Measurements from ENCODE around the gene KIDINS220.

Gene KIDINS220

DNA sequence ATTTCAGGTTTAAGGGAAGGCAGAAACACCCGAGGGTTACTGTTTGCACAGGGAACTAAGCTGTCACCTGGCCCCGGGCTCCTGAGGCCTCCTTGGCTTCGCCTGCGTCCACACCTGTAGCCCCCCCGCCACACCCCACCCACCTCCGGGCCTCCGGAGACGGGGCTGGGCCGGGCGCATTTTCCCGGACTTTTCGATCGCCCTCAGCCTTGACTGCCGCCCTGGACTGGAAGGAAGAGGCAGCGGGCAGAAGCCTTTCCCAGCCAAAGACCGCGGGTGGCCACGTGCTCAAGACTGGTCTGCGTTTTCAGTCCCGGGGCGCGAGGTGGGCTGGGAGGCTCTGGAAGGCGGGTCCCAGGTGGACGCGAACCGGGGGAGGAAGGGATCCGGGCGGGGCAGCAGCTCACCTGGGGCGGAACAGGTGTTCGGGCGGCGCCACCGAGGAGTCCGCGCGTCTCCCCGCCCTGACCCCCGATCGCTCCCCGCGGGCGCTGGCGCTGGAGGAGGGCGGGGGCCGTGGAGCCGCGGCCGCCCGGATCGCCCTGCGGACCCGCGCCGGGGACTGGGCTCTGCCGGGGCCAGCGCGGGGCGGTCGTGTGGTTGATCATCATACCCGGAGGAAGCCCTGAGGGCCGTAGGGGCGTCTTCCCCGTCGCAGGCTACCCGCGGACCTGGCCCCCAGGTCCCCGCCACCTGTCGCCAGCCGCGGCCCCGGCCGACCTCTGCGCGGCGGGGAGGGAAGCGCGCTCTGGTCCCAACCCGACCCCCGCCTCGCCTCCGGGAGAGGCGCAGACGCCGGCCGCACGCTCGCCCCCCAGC, 152.3 kb downstream of the KIDINS220 start:
- TF ChIP-seq, protein P1, sequence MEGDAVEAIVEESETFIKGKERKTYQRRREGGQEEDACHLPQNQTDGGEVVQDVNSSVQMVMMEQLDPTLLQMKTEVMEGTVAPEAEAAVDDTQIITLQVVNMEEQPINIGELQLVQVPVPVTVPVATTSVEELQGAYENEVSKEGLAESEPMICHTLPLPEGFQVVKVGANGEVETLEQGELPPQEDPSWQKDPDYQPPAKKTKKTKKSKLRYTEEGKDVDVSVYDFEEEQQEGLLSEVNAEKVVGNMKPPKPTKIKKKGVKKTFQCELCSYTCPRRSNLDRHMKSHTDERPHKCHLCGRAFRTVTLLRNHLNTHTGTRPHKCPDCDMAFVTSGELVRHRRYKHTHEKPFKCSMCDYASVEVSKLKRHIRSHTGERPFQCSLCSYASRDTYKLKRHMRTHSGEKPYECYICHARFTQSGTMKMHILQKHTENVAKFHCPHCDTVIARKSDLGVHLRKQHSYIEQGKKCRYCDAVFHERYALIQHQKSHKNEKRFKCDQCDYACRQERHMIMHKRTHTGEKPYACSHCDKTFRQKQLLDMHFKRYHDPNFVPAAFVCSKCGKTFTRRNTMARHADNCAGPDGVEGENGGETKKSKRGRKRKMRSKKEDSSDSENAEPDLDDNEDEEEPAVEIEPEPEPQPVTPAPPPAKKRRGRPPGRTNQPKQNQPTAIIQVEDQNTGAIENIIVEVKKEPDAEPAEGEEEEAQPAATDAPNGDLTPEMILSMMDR (IDR thresholded peaks at IDR 0.05; ENCODE audit: extremely low read depth, missing control alignments): no peak

DNA sequence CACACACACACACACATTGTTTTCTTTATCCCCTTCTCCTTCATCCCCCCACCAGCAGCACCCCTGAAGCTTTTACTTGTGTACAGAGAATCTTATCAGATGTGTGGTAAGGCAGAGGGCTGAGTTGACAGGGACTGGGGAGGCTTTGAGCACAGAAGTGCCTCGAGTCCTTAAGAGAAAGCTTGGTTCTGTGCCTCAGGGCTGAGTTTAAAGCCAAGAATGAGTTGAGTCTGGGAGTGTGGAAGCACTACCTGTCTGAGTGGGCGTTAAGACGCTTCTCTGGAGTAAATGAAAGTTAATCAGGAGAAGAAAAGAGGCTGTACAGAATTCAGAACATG, 152.9 kb downstream of the KIDINS220 start:
- TF ChIP-seq, protein P1 (IDR thresholded peaks at IDR 0.05; ENCODE audit: extremely low read depth, missing control alignments): no peak
- DNase-seq (ENCODE audit: low spot score): peak; percentile 45

More for the DNA sequence above, 152.3 kb downstream of the KIDINS220 start:
- DNase-seq (ENCODE audit: low spot score): peak; percentile 65

DNA sequence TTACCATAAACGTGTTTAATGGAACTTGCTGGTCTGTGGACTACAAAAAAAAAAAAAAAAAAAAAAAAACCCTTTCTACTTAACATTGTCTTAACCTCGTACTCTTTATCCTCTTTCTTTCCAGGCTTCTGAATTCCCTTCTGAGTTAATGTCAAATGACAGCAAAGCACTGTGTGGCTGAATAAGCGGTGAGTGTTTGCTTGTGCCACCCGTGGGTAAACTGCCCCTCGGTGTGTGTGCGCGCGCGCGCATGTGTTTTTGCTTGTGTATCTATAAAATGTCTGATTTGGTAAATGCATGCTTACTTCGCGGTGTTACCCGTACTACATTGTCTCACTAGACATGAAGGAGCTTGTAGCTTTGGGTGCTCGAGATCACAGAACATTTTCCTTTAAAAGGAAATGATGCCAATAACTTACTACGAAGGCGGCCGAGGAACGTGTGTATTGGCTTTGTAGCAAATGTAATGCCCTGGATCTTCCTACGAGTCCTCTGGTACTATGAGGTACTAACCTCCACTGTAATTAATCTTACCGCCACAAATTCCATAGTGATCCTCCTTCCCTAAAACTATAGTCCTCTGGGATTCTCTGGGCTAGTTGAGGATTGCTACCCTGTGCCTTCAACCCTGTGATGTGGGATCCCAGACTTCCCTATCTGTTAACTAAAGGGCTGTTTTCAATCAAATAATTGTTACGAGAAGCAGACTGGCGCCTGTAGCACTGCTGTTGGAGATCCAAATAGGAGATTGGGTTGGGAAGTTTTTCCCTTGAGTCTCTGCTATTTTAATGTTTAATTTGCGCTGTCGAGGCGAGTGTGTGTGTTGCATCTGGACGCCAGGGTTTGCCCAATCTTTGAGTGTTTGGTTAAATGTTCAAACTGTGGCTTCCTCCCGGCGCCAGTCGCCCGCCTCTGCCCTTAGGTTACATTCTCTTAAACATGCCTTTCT, 154.4 kb downstream of the KIDINS220 start:
- no peak for DNase-seq (ENCODE audit: low spot score)

DNA sequence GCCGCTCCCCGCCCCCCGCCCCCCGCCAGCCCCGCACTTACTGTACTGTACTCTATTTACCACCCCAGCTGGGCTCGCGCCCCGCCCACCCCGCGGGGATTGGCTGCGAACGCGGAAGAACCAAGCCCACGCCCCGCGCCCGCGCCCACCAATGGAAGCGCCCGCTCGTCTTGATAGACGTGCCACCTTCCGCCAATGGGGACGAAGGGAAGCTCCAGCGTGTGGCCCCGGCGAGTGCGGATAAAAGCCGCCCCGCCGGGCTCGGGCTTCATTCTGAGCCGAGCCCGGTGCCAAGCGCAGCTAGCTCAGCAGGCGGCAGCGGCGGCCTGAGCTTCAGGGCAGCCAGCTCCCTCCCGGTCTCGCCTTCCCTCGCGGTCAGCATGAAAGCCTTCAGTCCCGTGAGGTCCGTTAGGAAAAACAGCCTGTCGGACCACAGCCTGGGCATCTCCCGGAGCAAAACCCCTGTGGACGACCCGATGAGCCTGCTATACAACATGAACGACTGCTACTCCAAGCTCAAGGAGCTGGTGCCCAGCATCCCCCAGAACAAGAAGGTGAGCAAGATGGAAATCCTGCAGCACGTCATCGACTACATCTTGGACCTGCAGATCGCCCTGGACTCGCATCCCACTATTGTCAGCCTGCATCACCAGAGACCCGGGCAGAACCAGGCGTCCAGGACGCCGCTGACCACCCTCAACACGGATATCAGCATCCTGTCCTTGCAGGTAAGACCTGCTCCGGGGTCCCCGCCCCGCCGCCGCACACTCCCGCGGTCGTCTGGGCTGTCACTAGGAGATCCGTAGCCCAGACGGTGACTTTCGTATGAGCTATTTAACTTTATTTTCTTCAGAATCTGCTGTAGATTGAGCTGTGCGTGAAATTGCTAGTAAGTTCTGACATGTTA, 155.4 kb downstream of the KIDINS220 start, which contains the start of gene ID2:
TSS of gene ID2 (plus strand) at position 271 of the 907 bp plus-strand sequence. CDS start at position 381, 110 bp downstream.
- peak; percentile 99 for DNase-seq (ENCODE audit: low spot score)
- TF ChIP-seq, protein P1 (IDR thresholded peaks at IDR 0.05; ENCODE audit: extremely low read depth, missing control alignments): no peak

More for the DNA sequence above, 154.4 kb downstream of the KIDINS220 start:
- TF ChIP-seq, protein P1 (IDR thresholded peaks at IDR 0.05; ENCODE audit: extremely low read depth, missing control alignments): no peak

DNA sequence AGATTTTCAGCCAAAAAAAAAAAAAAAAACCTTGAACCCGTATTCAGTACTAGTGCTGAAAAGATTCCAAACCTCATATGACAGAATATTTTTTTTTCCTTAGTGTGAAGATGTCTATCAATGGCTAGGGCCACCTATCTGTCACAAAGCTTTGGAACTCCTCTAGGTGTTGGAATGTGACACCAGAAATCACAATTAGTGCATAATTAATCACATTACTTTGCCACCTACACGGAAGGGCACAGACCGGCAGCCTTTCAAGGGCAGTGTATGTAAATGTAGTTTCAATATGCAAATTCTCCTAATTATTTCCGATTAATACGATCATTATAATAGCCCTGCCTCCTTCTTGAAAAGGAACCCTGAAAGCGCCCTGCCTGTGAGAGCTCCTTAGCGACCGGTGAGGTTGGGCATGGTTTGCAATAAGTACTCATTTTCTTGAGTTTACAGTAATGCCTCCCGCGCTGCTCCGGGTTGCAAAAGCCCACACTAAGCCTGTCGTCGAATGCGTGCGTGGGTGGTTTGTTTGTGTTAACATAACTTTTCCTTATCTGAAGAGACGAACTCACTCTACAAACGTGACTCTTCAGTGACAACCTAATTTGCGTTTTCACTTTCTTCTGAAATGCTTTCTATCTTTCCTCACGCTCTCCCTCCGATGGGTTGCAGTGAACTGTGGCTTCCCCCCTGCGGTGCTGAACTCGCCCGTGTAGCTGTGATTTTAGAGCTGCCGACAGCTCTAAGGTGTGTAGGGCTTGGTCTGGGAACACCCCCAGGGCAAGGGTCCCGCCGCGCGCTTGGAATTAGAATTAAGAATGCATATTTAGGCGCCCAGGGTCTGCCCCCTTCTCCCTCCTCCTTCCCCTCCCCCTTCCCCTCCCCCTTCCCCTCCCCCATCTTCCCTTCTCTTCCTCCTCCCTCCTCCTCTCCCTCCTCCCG, 156.3 kb downstream of the KIDINS220 start:
- TF ChIP-seq, protein P1 (IDR thresholded peaks at IDR 0.05; ENCODE audit: extremely low read depth, missing control alignments): no peak
- DNase-seq (ENCODE audit: low spot score): peak; percentile 75

Data from GM20000 (cell line).